Natural killer cell (primary cell): Measurements from ENCODE around the gene TMEM80. TPM values are rescaled to one million over a fixed set of nuclear protein-coding genes. Genes with fewer than 3 reads are reported as not detected.

Experiments
- ATAC-seq, 3 donors: fragments of 150-1000 bp in 2 of 3; fragments of 200-7000 bp in 1 of 3; cut with Tn5 transposase; 1 replicate in 1 of 3; 2 replicates in 2 of 3; pipeline ENCODE4 v1.10.0; 2021; ENCODE audit warnings: mild to moderate bottlenecking in 2 of 3, moderate library complexity in 2 of 3
- DNase-seq, 2 donors: peaks; one replicate each; pipeline versions ENCODE4 v3.0.0 to v3.0.0-alpha.2; 2013 to 2021; ENCODE audit warnings: mixed read lengths in 1 of 2
- H3K27ac ChIP-seq: one replicate; pipeline ENCODE4 v1.5.1; 2013; ENCODE audit warnings: mild to moderate bottlenecking, low read length
- H3K27me3 ChIP-seq: one replicate; pipeline ENCODE4 v1.6.1; 2013; ENCODE audit warnings: low read length; ENCODE audit not compliant: control insufficient read depth, insufficient read depth
- H3K36me3 ChIP-seq: one replicate; pipeline ENCODE4 v1.6.1; 2013; ENCODE audit warnings: low read length; ENCODE audit not compliant: control insufficient read depth, insufficient read depth
- H3K4me1 ChIP-seq: one replicate; pipeline ENCODE4 v1.6.1; 2013; ENCODE audit warnings: low read length; ENCODE audit not compliant: control insufficient read depth, insufficient read depth
- H3K4me3 ChIP-seq: one replicate; pipeline ENCODE4 v1.5.1; 2013; ENCODE audit warnings: low read length
- H3K9me3 ChIP-seq: one replicate; pipeline ENCODE4 v1.6.1; 2013; ENCODE audit warnings: low read length; ENCODE audit not compliant: control insufficient read depth, insufficient read depth
- H3K27ac Mint-ChIP-seq, 2 donors: one replicate each; pipeline ENCODE4 v1.8.0; 2022; ENCODE audit warnings: mild to moderate bottlenecking in 2 of 2, mixed read lengths in 2 of 2, moderate library complexity in 1 of 2
- H3K27me3 Mint-ChIP-seq, 2 donors: one replicate each; pipeline ENCODE4 v1.8.0; 2022; ENCODE audit warnings: low read depth in 2 of 2, mixed read lengths in 2 of 2
- H3K36me3 Mint-ChIP-seq: one replicate; pipeline ENCODE4 v1.8.0; 2022; ENCODE audit warnings: mixed read lengths
- H3K4me1 Mint-ChIP-seq, 2 donors: one replicate each; pipeline ENCODE4 v1.8.0; 2022; ENCODE audit warnings: mixed read lengths in 2 of 2
- H3K4me3 Mint-ChIP-seq: one replicate; pipeline ENCODE4 v1.8.0; 2022; ENCODE audit warnings: mild to moderate bottlenecking, moderate library complexity, mixed read lengths
- H3K9me3 Mint-ChIP-seq, 2 donors: one replicate each; pipeline ENCODE4 v1.8.0; 2022; ENCODE audit warnings: mixed read lengths in 2 of 2
- CTCF ChIP-seq: fragments of 200-600 bp; IDR thresholded peaks from one replicate; pipeline ENCODE4 v1.8.0; 2022; ENCODE audit warnings: antibody characterized with exemption
- WGBS: methylation state at CpG from one replicate; pipeline ENCODE4 v1.1.7; 2013; ENCODE audit warnings: missing lambda C conversion rate; ENCODE audit not compliant: insufficient coverage; 5-methylcytosine and 5-hydroxymethylcytosine counted together
- intact Hi-C: fragments of 100-400 bp; cut with micrococcal nuclease; formaldehyde crosslinking; loops from one replicate; pipeline ENCODE4 v1.14.2; 2022
- total RNA-seq, 4 donors: library from RNA; stranded (reverse); fragments of 120-200 nt in 1 of 4; gene quantifications; one replicate each; pipeline versions ENCODE4 v1.2.3 to v1.2.4, GENCODE V29; 2013 to 2022

TMEM80 gene
- total RNA-seq, 3 donors from 2014 or later (not counting 1 experiment from before 2014, with no cell fraction given): 17.8 to 42.1 (median 33.0) TPM

GRCh38 chr11:679271-680207, 16.1 kb upstream of the TMEM80 start:
- intact Hi-C loops: no loop called here
- no peak for ATAC-seq
- Mint-ChIP-seq H3K27ac (no peak overlapping the region), H3K4me3 (no peak overlapping the region), H3K4me1 (no peaks in the 10 kb centered on the region), H3K36me3 (peaks cover 20% of the 10 kb centered on the region), H3K9me3 (no peaks in the 10 kb centered on the region), H3K27me3 (no peaks in the 10 kb centered on the region)
- WGBS: 95% methylated on average over 36 of the region's 36 CpGs
- no peak overlapping the region for H3K4me3 ChIP-seq
- no peaks in the 10 kb centered on the region for H3K27me3 ChIP-seq
- no peak overlapping the region for H3K27ac ChIP-seq
- no peaks in the 10 kb centered on the region for H3K4me1 ChIP-seq
- DNase-seq: no peak
- H3K9me3 ChIP-seq: no peaks in the 10 kb centered on the region
- TF ChIP-seq CTCF: no peak
- peaks cover 25% of the 10 kb centered on the region for H3K36me3 ChIP-seq

- Mint-ChIP-seq H3K9me3 (no peaks in the 10 kb centered on the region), H3K27me3 (no peaks in the 10 kb centered on the region), H3K36me3 (peaks cover 20% of the 10 kb centered on the region), H3K27ac (no peak overlapping the region), H3K4me1 (no peaks in the 10 kb centered on the region), H3K4me3 (no peak overlapping the region)
- DNase-seq: no peak
- WGBS: 96% methylated on average over 19 of the region's 19 CpGs
- Histone ChIP-seq H3K4me1 (no peaks in the 10 kb centered on the region), H3K9me3 (no peaks in the 10 kb centered on the region), H3K27ac (no peak overlapping the region), H3K27me3 (no peaks in the 10 kb centered on the region), H3K4me3 (no peak overlapping the region), H3K36me3 (peaks cover 25% of the 10 kb centered on the region)
- TF ChIP-seq CTCF: no peak
- intact Hi-C loops: no loop called here
- ATAC-seq: no peak
These were observed 15.1 kb upstream of the TMEM80 start for GRCh38 chr11:680476-680875.

GRCh38 chr11:680970-681369, 14.6 kb upstream of the TMEM80 start:
- intact Hi-C loops: no loop called here
- Mint-ChIP-seq H3K27ac (no peak overlapping the region), H3K27me3 (no peaks in the 10 kb centered on the region), H3K4me3 (no peak overlapping the region), H3K4me1 (no peaks in the 10 kb centered on the region), H3K36me3 (peaks cover 20% of the 10 kb centered on the region), H3K9me3 (no peaks in the 10 kb centered on the region)
- Histone ChIP-seq H3K9me3 (no peaks in the 10 kb centered on the region), H3K27me3 (no peaks in the 10 kb centered on the region), H3K36me3 (peaks cover 27% of the 10 kb centered on the region), H3K27ac (no peak overlapping the region), H3K4me3 (no peak overlapping the region), H3K4me1 (no peaks in the 10 kb centered on the region)
- ATAC-seq: no peak
- TF ChIP-seq CTCF: no peak
- DNase-seq: no peak
- WGBS: 85% methylated on average over 13 of the region's 13 CpGs
